GM23248 (cell line): ENCODE measurements around the gene CD84.

Source experiments
- EZH2 ChIP-seq: fragments of 200-600 bp; sonication (generic); IDR thresholded peaks from 2 replicates; pipeline ENCODE4 v1.6.1; 2018; ENCODE audit warnings: antibody characterized with exemption, mild to moderate bottlenecking; ENCODE audit not compliant: insufficient read depth, poor library complexity, severe bottlenecking
- EZH2phosphoT487 ChIP-seq: fragments of 200-600 bp; sonication (generic); IDR thresholded peaks from 2 replicates; pipeline ENCODE4 v1.6.1; 2018; ENCODE audit warnings: antibody characterized with exemption, moderate library complexity, mild to moderate bottlenecking, low read depth; ENCODE audit not compliant: insufficient read depth

GRCh38 chr1:160547422-160547821 is 31.9 kb downstream of the CD84 start:
- TF ChIP-seq EZH2, result no peak
- no peak for TF ChIP-seq EZH2phosphoT487
